A549 treated with RU486 at 1 μM for 4 hours (cell line): ENCODE results near the gene C11orf52. TPM values are rescaled to one million over a fixed set of nuclear protein-coding genes. Genes with fewer than 3 reads are reported as not detected.

Source experiments
- total RNA-seq: library from RNA; stranded (reverse); fragments of 200-300 nt; extraction: Qiagen RNA extraction; gene quantifications from 5 replicates; pipeline ENCODE4 v1.2.3, GENCODE V29; 2022; ENCODE audit warnings: low read depth

Gene C11orf52
- not detected in 5 replicates for total RNA-seq

GRCh38 chr11:111918390-111919256 lies at the start of gene C11orf52:
Gene C11orf52, plus strand, starts transcription at chr11:111918913. Its CDS starts 60 bp downstream, at chr11:111918973.

GRCh38 chr11:111870886-111871692 lies 47.6 kb upstream of the C11orf52 start, which contains the start of gene ALG9:
Gene ALG9, minus strand, starts transcription at chr11:111871581. Its CDS starts 99 bp downstream, at chr11:111871482.

GRCh38 chr11:111878849-111879636 lies 39.7 kb upstream of the C11orf52 start, which contains the start of the genes CFAP68 and FDXACB1:
Gene CFAP68, plus strand, starts transcription at chr11:111879541. Its CDS starts 20 bp downstream, at chr11:111879561.
Gene FDXACB1, minus strand, starts transcription at chr11:111879165. Its CDS starts 33 bp downstream, at chr11:111879132.

GRCh38 chr11:111911563-111912401 lies 6.9 kb upstream of the C11orf52 start, which contains the start of gene CRYAB:
Gene CRYAB, minus strand, starts transcription at chr11:111911770. Its CDS starts 46 bp downstream, at chr11:111911724.

GRCh38 chr11:111912535-111912934 lies 6.2 kb upstream of the C11orf52 start, which contains the start of gene HSPB2:
Gene HSPB2, plus strand, starts transcription at chr11:111912734. Its CDS starts 96 bp downstream, at chr11:111912830.

Other genes with a start within 250 kb of the C11orf52 start
- gene PPP2R1B, start 152.5 kb upstream of the C11orf52 start, total RNA-seq: 14.1 to 18.6 TPM (median 17.9 TPM) in 5 replicates
- 17.3 to 21.6 TPM (median 19.3 TPM) in 5 replicates for gene ALG9, start 47.3 kb upstream of the C11orf52 start, total RNA-seq
- gene FDXACB1, start 39.7 kb upstream of the C11orf52 start, total RNA-seq: 0.88 to 1.6 TPM (median 1.6 TPM) in 5 replicates
- 30.1 to 34.3 TPM (median 32.2 TPM) in 5 replicates for gene CFAP68, start 39.4 kb upstream of the C11orf52 start, total RNA-seq
- 5.7 to 13.0 TPM (median 7.1 TPM) in 5 replicates for gene CRYAB, start 7.1 kb upstream of the C11orf52 start, total RNA-seq
- gene HSPB2, start 6.2 kb upstream of the C11orf52 start, total RNA-seq: not detected in 5 replicates
- gene DIXDC1, start 18.4 kb downstream of the C11orf52 start, total RNA-seq: 3.6 to 7.5 TPM (median 6.3 TPM) in 5 replicates
- gene DLAT, start 106.5 kb downstream of the C11orf52 start, total RNA-seq: 18.9 to 35.8 TPM (median 29.2 TPM) in 5 replicates
- 0.83 to 1.4 TPM (median 1.2 TPM) in 5 replicates for gene PIH1D2, start 155.1 kb downstream of the C11orf52 start, total RNA-seq
- gene NKAPD1, start 155.4 kb downstream of the C11orf52 start, total RNA-seq: 12.4 to 19.4 TPM (median 14.8 TPM) in 5 replicates
- 65.0 to 88.5 TPM (median 70.3 TPM) in 5 replicates for gene TIMM8B, start 167.8 kb downstream of the C11orf52 start, total RNA-seq
- 65.1 to 83.1 TPM (median 66.2 TPM) in 5 replicates for gene SDHD, start 168.0 kb downstream of the C11orf52 start, total RNA-seq
- gene IL18, start 245.2 kb downstream of the C11orf52 start, total RNA-seq: 62.5 to 98.1 TPM (median 93.9 TPM) in 5 replicates
- gene TEX12, start 248.5 kb downstream of the C11orf52 start, total RNA-seq: not detected in 5 replicates